ENCODE results near the gene NEAT1.

GRCh38 chr11:65394125-65394536 lies 28.5 kb upstream of the NEAT1 start:
- no peak for TF ChIP-seq POLR2A (IDR thresholded peaks at IDR 0.05; ENCODE audit: low read depth, low read length)
- no peak for TF ChIP-seq POLR2AphosphoS5 (IDR thresholded peaks at IDR 0.05; ENCODE audit: low read depth, low read length)
- TF ChIP-seq TAF1 (IDR thresholded peaks at IDR 0.05; ENCODE audit: low read depth, low read length), result no peak
- no peak for TF ChIP-seq SPI1 (IDR thresholded peaks at IDR 0.05; ENCODE audit: low read depth, low read length)
- TF ChIP-seq POU2F2 (IDR thresholded peaks at IDR 0.05; ENCODE audit: low read depth, low read length), result no peak

Measured in GM12891 (cell line).